Caco-2 (cell line): ENCODE data around the gene HEPHL1. TPM values are rescaled to one million over a fixed set of nuclear protein-coding genes. Genes with fewer than 3 reads are reported as not detected.
A peak's percentile ranks its signal among the peaks of the same experiment; 100 is the strongest.
"Not testable (repeated sequence)": the region's sequence is repeated elsewhere in the genome, so short reads cannot be mapped to it uniquely, and the experiment has no call there.

Experiments used
- Bru-seq: library from RNA; stranded (reverse); fragments of 400-500 nt; gene quantifications from one replicate; lab custom pipeline; 2021; lab: Mats Ljungman, UMichigan
- BruChase-seq, 2 experiments: library from RNA; stranded (reverse); fragments of 400-500 nt; gene quantifications; one replicate each; lab custom pipeline; 2021; lab: Mats Ljungman, UMichigan
- BruUV-seq: library from RNA; stranded (reverse); fragments of 400-500 nt; replicated peaks from 2 replicates; lab custom pipeline; 2021; lab: Mats Ljungman, UMichigan
- CTCF ChIA-PET: fragments of 300-600 bp; sonication (Branson Sonifier 250); formaldehyde crosslinking; loops from one replicate; lab custom pipeline; 2022; ENCODE audit warnings: antibody characterized with exemption; lab: Charles Lee
- POLR2A ChIA-PET: fragments of 300-600 bp; sonication (Branson Sonifier 250); formaldehyde crosslinking; loops from one replicate; lab custom pipeline; 2022; ENCODE audit warnings: antibody characterized with exemption; lab: Charles Lee
- DNase-seq, 2 experiments: peaks; one replicate each; pipeline versions ENCODE4 v3.0.0 to v3.0.0-alpha.2; 2020 to 2022
- H3K27me3 ChIP-seq: replicated peaks from 2 replicates; pipeline ENCODE4 v1.6.0; 2011; ENCODE audit warnings: low read length; ENCODE audit not compliant: control insufficient read depth, insufficient read depth
- H3K36me3 ChIP-seq: 2 replicates; pipeline ENCODE4 v1.5.1; 2011; ENCODE audit warnings: low read length; ENCODE audit not compliant: control insufficient read depth, insufficient read depth
- H3K4me1 ChIP-seq: fragments of 250-450 bp; sonication (Bioruptor Pico); 2 replicates; pipeline ENCODE4 v1.5.1; 2020; ENCODE audit warnings: mild to moderate bottlenecking
- H3K4me3 ChIP-seq: 2 replicates; pipeline ENCODE4 v1.5.1; 2011; ENCODE audit warnings: low read depth, mild to moderate bottlenecking, control low read depth, low read length
- H3K9me3 ChIP-seq: fragments of 250-450 bp; sonication (Bioruptor Pico); 2 replicates; pipeline ENCODE4 v1.5.1; 2020; ENCODE audit warnings: mild to moderate bottlenecking, moderate library complexity
- H3K27ac Mint-ChIP-seq: one replicate; pipeline ENCODE4 v1.8.0; 2022; ENCODE audit warnings: mixed read lengths; ENCODE audit not compliant: unreplicated experiment
- H3K27me3 Mint-ChIP-seq: one replicate; pipeline ENCODE4 v1.8.0; 2022; ENCODE audit warnings: mixed read lengths; ENCODE audit not compliant: insufficient read depth, unreplicated experiment
- H3K36me3 Mint-ChIP-seq: one replicate; pipeline ENCODE4 v1.8.0; 2022; ENCODE audit warnings: mild to moderate bottlenecking, mixed read lengths; ENCODE audit not compliant: insufficient read depth, unreplicated experiment
- H3K4me1 Mint-ChIP-seq: one replicate; pipeline ENCODE4 v1.8.0; 2022; ENCODE audit warnings: low read depth, mixed read lengths; ENCODE audit not compliant: unreplicated experiment
- H3K4me3 Mint-ChIP-seq: one replicate; pipeline ENCODE4 v1.8.0; 2022; ENCODE audit warnings: mild to moderate bottlenecking, moderate library complexity, mixed read lengths; ENCODE audit not compliant: unreplicated experiment
- H3K9me3 Mint-ChIP-seq: one replicate; pipeline ENCODE4 v1.8.0; 2022; ENCODE audit warnings: mixed read lengths; ENCODE audit not compliant: unreplicated experiment
- CTCF ChIP-seq, 2 experiments: fragments of 200-600 bp in 1 of 2; IDR thresholded peaks; 1 replicate in 1 of 2; 2 replicates in 1 of 2; pipeline versions ENCODE4 v1.5.1 to v1.8.0; 2011 to 2022; ENCODE audit warnings: antibody characterized with exemption in 1 of 2, control low read depth in 1 of 2, inconsistent platforms in 1 of 2, low read depth in 1 of 2, low read length in 1 of 2, mild to moderate bottlenecking in 1 of 2, moderate library complexity in 1 of 2; ENCODE audit not compliant: insufficient read depth in 1 of 2, severe bottlenecking in 1 of 2, unreplicated experiment in 1 of 2
- intact Hi-C: fragments of 100-400 bp; cut with micrococcal nuclease; formaldehyde crosslinking; loops from one replicate; pipeline ENCODE4 v1.10.0; 2022; ENCODE audit not compliant: unreplicated experiment
- long read RNA-seq: library from polyadenylated mRNA; stranded (forward); transcript quantifications from one replicate; pipeline ENCODE4 v2.0.0, GENCODE V29; 2022
- total RNA-seq: library from RNA; stranded (reverse); gene quantifications from 2 replicates; pipeline ENCODE4 v1.2.3, GENCODE V29; 2022

HEPHL1 gene, protein sequence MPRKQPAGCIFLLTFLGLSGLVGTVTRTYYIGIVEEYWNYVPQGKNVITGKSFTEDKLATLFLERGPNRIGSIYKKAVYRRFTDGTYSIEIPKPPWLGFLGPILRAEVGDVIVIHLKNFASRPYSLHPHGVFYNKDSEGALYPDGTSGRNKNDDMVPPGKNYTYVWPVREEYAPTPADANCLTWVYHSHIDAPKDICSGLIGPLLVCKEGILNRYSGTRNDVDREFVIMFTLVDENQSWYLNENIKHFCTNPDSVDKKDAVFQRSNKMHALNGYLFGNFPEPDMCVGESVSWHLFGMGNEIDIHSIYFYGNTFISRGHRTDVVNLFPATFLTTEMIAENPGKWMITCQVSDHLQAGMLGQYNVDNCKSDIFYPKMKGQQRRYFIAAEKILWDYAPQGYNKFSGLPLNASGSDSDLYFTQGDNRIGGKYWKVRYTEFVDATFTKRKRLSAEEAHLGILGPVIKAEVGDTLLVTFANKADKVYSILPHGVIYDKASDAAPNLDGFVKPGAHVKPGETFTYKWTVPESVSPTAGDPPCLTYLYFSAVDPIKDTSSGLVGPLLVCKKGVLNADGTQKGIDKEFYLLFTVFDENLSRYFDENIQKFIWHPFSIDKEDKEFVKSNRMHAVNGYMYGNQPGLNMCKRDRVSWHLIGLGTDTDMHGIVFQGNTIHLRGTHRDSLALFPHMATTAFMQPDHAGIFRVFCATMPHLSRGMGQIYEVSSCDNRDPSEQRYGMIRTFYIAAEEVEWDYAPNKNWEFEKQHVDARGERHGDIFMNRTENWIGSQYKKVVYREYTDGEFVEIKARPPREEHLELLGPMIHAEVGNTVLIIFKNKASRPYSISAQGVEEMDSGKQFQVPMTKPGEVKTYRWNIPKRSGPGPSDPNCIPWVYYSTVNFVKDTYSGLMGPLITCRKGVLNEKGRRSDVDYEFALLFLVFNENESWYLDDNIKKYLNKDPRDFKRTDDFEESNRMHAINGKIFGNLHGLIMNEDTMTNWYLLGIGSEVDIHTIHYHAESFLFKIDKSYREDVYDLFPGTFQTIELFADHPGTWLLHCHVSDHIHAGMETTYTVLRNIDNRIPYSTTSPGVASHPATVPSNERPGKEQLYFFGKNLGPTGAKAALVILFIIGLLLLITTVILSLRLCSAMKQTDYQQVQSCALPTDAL
- not detected in 2 replicates for total RNA-seq
- Bru-seq, nascent RNA, result percentile 17 among the genes with signal in this experiment
- percentile 6 among the genes with signal in this experiment for BruChase-seq, experiment 1, labeled RNA remaining after a 2-hour chase
- percentile 11 among the genes with signal in this experiment for BruChase-seq, experiment 2, labeled RNA remaining after a 6-hour chase
- long read RNA-seq, result 0 reads

DNA sequence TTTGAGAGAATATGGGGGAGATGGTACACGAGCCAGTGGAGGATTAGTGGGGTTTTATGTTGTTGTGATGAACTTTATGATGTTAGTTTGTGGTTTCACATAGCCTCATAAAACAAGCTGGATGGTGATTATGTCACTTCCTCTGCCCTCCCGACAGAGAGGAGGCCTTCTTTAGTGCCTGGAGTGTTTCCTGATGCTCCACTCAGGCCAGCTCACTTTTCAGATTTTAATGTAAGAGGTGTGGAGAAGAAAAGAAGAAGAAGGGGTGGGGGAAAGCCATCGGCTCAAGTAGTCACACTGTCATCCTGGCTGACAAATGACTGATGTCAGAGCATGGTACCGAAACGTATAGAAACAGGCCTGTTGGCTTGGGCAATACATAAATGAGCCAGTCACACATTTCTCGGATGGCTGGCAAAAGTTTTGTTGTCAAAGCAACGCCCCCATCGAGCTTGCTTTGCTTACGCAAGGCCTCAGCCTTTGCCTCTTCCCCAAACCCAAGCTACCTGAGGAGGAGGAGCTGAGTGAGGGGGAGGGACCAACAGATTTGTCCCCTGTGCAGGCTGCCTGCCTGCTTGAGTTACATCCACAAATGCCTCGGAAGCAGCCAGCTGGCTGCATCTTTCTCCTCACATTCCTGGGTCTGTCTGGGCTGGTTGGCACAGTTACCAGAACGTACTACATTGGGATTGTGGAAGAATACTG, at the start of gene HEPHL1:
Gene HEPHL1 (plus strand): TSS at position 578 of the 705 bp plus-strand sequence. CDS start 15 bp downstream, at position 593.
- no peak for DNase-seq
- Histone ChIP-seq H3K36me3 (no peaks in the 10 kb centered on the region), H3K4me3 (no peak within 1 kb of the TSS), H3K27me3 (no peaks in the 10 kb centered on the region), H3K4me1 (no peaks in the 10 kb centered on the region), H3K9me3 (no peaks in the 10 kb centered on the region)
- Mint-ChIP-seq H3K36me3 (no peaks in the 10 kb centered on the region), H3K27me3 (no peaks in the 10 kb centered on the region), H3K4me1 (no peaks in the 10 kb centered on the region), H3K4me3 (no peak within 1 kb of the TSS), H3K9me3 (peaks cover 3% of the 10 kb centered on the region), H3K27ac (no peak within 1 kb of the TSS)
- ChIA-PET POLR2A (no interaction called here), CTCF (no interaction called here)
- TF ChIP-seq CTCF (IDR thresholded peaks at IDR 0.05; ENCODE audit: insufficient read depth in 1 of 2, low read depth in 1 of 2, low read length in 1 of 2, severe bottlenecking in 1 of 2, unreplicated experiment in 1 of 2), result no peak
- no TSS peak for BruUV-seq
- intact Hi-C loops, result no loop called here

DNA sequence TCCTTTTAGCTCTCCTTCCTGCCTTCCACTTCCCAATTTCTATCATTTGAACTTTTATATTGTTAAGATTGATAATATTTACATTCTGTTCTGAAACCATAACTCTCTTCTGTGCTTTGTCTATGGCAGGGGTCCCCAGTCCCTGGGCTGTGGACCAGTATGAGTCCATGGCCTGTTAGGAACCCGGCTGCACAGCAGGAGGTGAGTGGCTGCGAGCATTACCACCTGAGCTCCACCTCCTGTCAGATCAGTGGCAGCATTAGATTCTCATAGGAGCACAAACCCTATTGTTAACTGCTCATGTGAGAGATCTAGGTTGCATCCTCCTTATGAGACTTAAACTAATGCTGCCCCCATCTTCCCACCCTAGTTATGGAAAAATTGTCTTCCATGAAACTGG, 48.4 kb upstream of the HEPHL1 start:
- TF ChIP-seq CTCF (IDR thresholded peaks at IDR 0.05; ENCODE audit: insufficient read depth in 1 of 2, low read depth in 1 of 2, low read length in 1 of 2, severe bottlenecking in 1 of 2, unreplicated experiment in 1 of 2), result no peak
- CTCF ChIA-PET, result no interaction called here
- Mint-ChIP-seq H3K27me3 (peaks cover 21% of the 10 kb centered on the region), H3K36me3 (no peaks in the 10 kb centered on the region), H3K9me3 (peaks cover 9% of the 10 kb centered on the region), H3K4me1 (no peaks in the 10 kb centered on the region), H3K27ac (no peak overlapping the region), H3K4me3 (no peak overlapping the region)
- no peaks in the 10 kb centered on the region for H3K27me3 ChIP-seq
- DNase-seq, result no peak
- H3K36me3 ChIP-seq, result no peaks in the 10 kb centered on the region
- POLR2A ChIA-PET, result no interaction called here
- H3K4me3 ChIP-seq, result no peak overlapping the region
- peaks cover 23% of the 10 kb centered on the region for H3K9me3 ChIP-seq
- intact Hi-C loops, result no loop called here
- BruUV-seq, result no TSS peak
- H3K4me1 ChIP-seq, result no peaks in the 10 kb centered on the region; the same call in 1 of the 2 replicates

DNA sequence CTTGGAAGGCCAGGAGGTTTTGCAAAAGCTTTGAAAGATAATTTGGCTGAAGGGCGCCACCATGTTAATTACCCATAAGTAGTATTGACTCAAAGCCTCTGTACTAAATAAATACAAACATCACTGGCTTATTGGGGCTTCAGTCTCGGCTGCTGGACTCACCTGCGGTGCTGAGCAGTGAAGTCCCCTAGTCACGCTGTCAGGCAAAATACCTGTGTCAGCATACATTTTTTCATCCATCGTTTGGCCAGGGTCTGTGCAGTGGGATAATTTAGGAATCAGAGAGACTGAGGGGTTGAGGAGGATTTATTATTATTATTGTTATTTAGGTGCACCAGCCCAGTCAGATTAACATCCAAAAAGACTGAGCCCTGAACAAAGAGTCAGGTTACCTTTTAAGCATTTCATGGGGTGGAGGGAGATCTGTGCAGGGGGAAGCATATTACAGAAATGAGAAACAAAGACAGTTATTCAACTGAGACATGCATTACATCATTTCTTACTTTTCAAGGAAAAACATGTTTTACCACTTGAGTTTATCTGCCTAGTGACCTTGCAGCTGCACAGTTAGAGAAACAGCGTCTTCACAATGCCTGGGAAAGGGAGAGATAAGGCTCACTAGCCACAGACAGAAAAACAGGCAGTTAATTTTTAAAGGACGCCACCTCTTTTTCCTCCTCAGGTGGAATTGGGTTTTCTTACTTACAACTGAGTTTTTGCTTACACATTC, 47.7 kb upstream of the HEPHL1 start:
- peaks cover 23% of the 10 kb centered on the region for H3K9me3 ChIP-seq
- H3K4me1 Mint-ChIP-seq, POLR2A ChIA-PET, DNase-seq, H3K9me3 Mint-ChIP-seq, H3K4me1 ChIP-seq, H3K4me3 ChIP-seq, CTCF ChIA-PET, H3K36me3 ChIP-seq, H3K4me3 Mint-ChIP-seq, BruUV-seq, H3K27me3 ChIP-seq, H3K36me3 Mint-ChIP-seq, intact Hi-C loops, H3K27ac Mint-ChIP-seq: not testable (repeated sequence)
- H3K27me3 Mint-ChIP-seq, result peaks cover 21% of the 10 kb centered on the region
